Stimulated activated CD8-positive, alpha-beta memory T cell treated with anti-CD3 and anti-CD28 coated beads, Interleukin-12 subunit alpha, Interleukin-12 subunit beta, amount 100 ng/mL, for 4 hours (primary cell): ENCODE results near the gene THAP10.
"Not testable (repeated sequence)": the region's sequence is repeated elsewhere in the genome, so short reads cannot be mapped to it uniquely, and the experiment has no call there.

ENCODE experiments used
- DNase-seq: peaks from one replicate; pipeline ENCODE4 v3.0.0-alpha.2; 2020; ENCODE audit warnings: low read depth

THAP10 gene

GRCh38 chr15:70876683-70877082, 15.6 kb downstream of the THAP10 start:
- no peak for DNase-seq

- no peak for DNase-seq
Observed at GRCh38 chr15:70876011-70876410, 16.2 kb downstream of the THAP10 start.

GRCh38 chr15:70875001-70875782, 17.0 kb downstream of the THAP10 start:
- no peak for DNase-seq

- DNase-seq: no peak
Observed at GRCh38 chr15:70873232-70874054, 18.8 kb downstream of the THAP10 start.

- DNase-seq: not testable (repeated sequence)
Observed at GRCh38 chr15:70871490-70871889, 20.7 kb downstream of the THAP10 start.

GRCh38 chr15:70870051-70870450, 22.2 kb downstream of the THAP10 start:
- DNase-seq: no peak

GRCh38 chr15:70869346-70869745, 22.9 kb downstream of the THAP10 start:
- DNase-seq: no peak

- DNase-seq: no peak
Observed at GRCh38 chr15:70867911-70868467, 24.2 kb downstream of the THAP10 start.

- DNase-seq: no peak
Observed at GRCh38 chr15:70866982-70867641, 25.1 kb downstream of the THAP10 start.

- no peak for DNase-seq
Observed at GRCh38 chr15:70863450-70864218, 28.6 kb downstream of the THAP10 start.

GRCh38 chr15:70859998-70860397, 32.2 kb downstream of the THAP10 start:
- no peak for DNase-seq

- DNase-seq: no peak
Observed at GRCh38 chr15:70859322-70859908, 32.8 kb downstream of the THAP10 start.

- not testable (repeated sequence) for DNase-seq
Observed at GRCh38 chr15:70858614-70859321, 33.5 kb downstream of the THAP10 start.

GRCh38 chr15:70857562-70858285, 34.5 kb downstream of the THAP10 start:
- DNase-seq: no peak

- DNase-seq: no peak
Observed at GRCh38 chr15:70856884-70857561, 35.2 kb downstream of the THAP10 start.

- no peak for DNase-seq
Observed at GRCh38 chr15:70856177-70856883, 35.9 kb downstream of the THAP10 start.

- no peak for DNase-seq
Observed at GRCh38 chr15:70855764-70856163, 36.5 kb downstream of the THAP10 start.

GRCh38 chr15:70854666-70854976, 37.6 kb downstream of the THAP10 start:
- DNase-seq: no peak
